GM21367 (cell line): Measurements from ENCODE around the gene TRIM26.
"Not testable (repeated sequence)": the region's sequence is repeated elsewhere in the genome, so short reads cannot be mapped to it uniquely, and the experiment has no call there.

Experiments used
- ATAC-seq: cut with Tn5 transposase; IDR thresholded peaks from one replicate; pipeline ENCODE4 v1.9.1; 2021; ENCODE audit not compliant: unreplicated experiment

The TRIM26 gene

GRCh38 chr6:30155520-30156261 is 57.5 kb downstream of the TRIM26 start:
- no peak for ATAC-seq

GRCh38 chr6:30154709-30155519 is 58.3 kb downstream of the TRIM26 start:
- no peak for ATAC-seq

GRCh38 chr6:30154061-30154460 is 59.1 kb downstream of the TRIM26 start:
- no peak for ATAC-seq

- ATAC-seq, result no peak
Measured at GRCh38 chr6:30152910-30153610, 60.1 kb downstream of the TRIM26 start.

GRCh38 chr6:30152016-30152673 is 61.1 kb downstream of the TRIM26 start:
- no peak for ATAC-seq

GRCh38 chr6:30151580-30151979 is 61.6 kb downstream of the TRIM26 start:
- no peak for ATAC-seq

- no peak for ATAC-seq
Measured at GRCh38 chr6:30150671-30151395, 62.4 kb downstream of the TRIM26 start.

GRCh38 chr6:30149858-30150550 is 63.2 kb downstream of the TRIM26 start:
- ATAC-seq, result no peak

GRCh38 chr6:30149234-30149633 is 64.0 kb downstream of the TRIM26 start:
- ATAC-seq, result no peak

GRCh38 chr6:30147096-30147495 is 66.1 kb downstream of the TRIM26 start:
- ATAC-seq, result no peak

GRCh38 chr6:30145818-30146217 is 67.4 kb downstream of the TRIM26 start:
- no peak for ATAC-seq

- ATAC-seq, result no peak
Measured at GRCh38 chr6:30144811-30145210, 68.4 kb downstream of the TRIM26 start.

GRCh38 chr6:30143780-30144179 is 69.4 kb downstream of the TRIM26 start:
- ATAC-seq, result no peak

GRCh38 chr6:30142665-30143064 is 70.5 kb downstream of the TRIM26 start:
- no peak for ATAC-seq

- ATAC-seq, result not testable (repeated sequence)
Measured at GRCh38 chr6:30140240-30140639, 73.0 kb downstream of the TRIM26 start.

GRCh38 chr6:30136570-30137286 is 76.5 kb downstream of the TRIM26 start:
- no peak for ATAC-seq

- no peak for ATAC-seq
Measured at GRCh38 chr6:30135757-30136156, 77.4 kb downstream of the TRIM26 start, which contains the start of gene TRIM40. TRIM40 (plus strand) TSS chr6:30136140; CDS start chr6:30137037, 897 bp downstream.

GRCh38 chr6:30135147-30135546 is 78.1 kb downstream of the TRIM26 start:
- no peak for ATAC-seq
